MM.1S (cell line): ENCODE data around the gene EIF3L.

Experiments used
- DNase-seq: peaks from one replicate; pipeline ENCODE4 v3.0.0-alpha.2; 2015
- H2AFZ ChIP-seq: fragments of 300-600 bp; sonication (generic); 2 replicates; pipeline ENCODE4 v1.6.0; 2016; ENCODE audit warnings: antibody characterized with exemption, low read length
- H3F3A ChIP-seq: fragments of 300-600 bp; sonication (generic); 2 replicates; pipeline ENCODE4 v1.6.1; 2016; ENCODE audit warnings: mild to moderate bottlenecking, antibody characterized with exemption, low read length, moderate library complexity, mixed read lengths; ENCODE audit not compliant: insufficient read depth
- H3K27ac ChIP-seq: fragments of 300-600 bp; sonication (generic); 2 replicates; pipeline ENCODE4 v1.5.1; 2016; ENCODE audit warnings: mild to moderate bottlenecking, low read length
- H3K27me3 ChIP-seq: fragments of 300-600 bp; sonication (generic); replicated peaks from 2 replicates; pipeline ENCODE4 v1.6.0; 2016; ENCODE audit warnings: low read length; ENCODE audit not compliant: insufficient read depth
- H3K36me3 ChIP-seq: fragments of 300-600 bp; sonication (generic); replicated peaks from 2 replicates; pipeline ENCODE4 v1.6.1; 2016; ENCODE audit warnings: mild to moderate bottlenecking, low read length, mixed read lengths; ENCODE audit not compliant: insufficient read depth
- H3K4me1 ChIP-seq: fragments of 300-600 bp; sonication (generic); 2 replicates; pipeline ENCODE4 v1.6.1; 2016; ENCODE audit warnings: low read length, mixed read lengths
- H3K4me2 ChIP-seq: fragments of 300-600 bp; sonication (generic); 2 replicates; pipeline ENCODE4 v1.6.0; 2016; ENCODE audit warnings: low read depth, low read length
- H3K4me3 ChIP-seq: fragments of 300-600 bp; sonication (generic); 2 replicates; pipeline ENCODE4 v1.5.1; 2016; ENCODE audit warnings: low read length, mixed read lengths
- H3K79me2 ChIP-seq: fragments of 300-600 bp; sonication (generic); 2 replicates; pipeline ENCODE4 v1.6.1; 2016; ENCODE audit warnings: mixed run types, low read length, mixed read lengths
- H3K9ac ChIP-seq: fragments of 300-600 bp; sonication (generic); 2 replicates; pipeline ENCODE4 v1.6.1; 2016; ENCODE audit warnings: low read length, mixed read lengths
- H3K9me2 ChIP-seq: fragments of 300-600 bp; sonication (generic); replicated peaks from 2 replicates; pipeline ENCODE4 v1.6.1; 2016; ENCODE audit warnings: mild to moderate bottlenecking, low read length, mixed read lengths; ENCODE audit not compliant: insufficient read depth
- H3K9me3 ChIP-seq: fragments of 300-600 bp; sonication (generic); replicated peaks from 2 replicates; pipeline ENCODE4 v1.6.1; 2016; ENCODE audit warnings: mild to moderate bottlenecking, low read length, mixed read lengths; ENCODE audit not compliant: insufficient read depth
- H4K20me1 ChIP-seq: fragments of 300-600 bp; sonication (generic); 2 replicates; pipeline ENCODE4 v1.6.1; 2016; ENCODE audit warnings: mild to moderate bottlenecking, low read length, moderate library complexity, mixed read lengths; ENCODE audit not compliant: insufficient read depth
- CTCF ChIP-seq: fragments of 300-600 bp; sonication (generic); IDR thresholded peaks from 2 replicates; pipeline ENCODE4 v1.5.1; 2016; ENCODE audit warnings: antibody characterized with exemption, low read length, mixed read lengths
- EZH2 ChIP-seq: fragments of 300-600 bp; sonication (generic); optimal IDR thresholded peaks from 2 replicates; pipeline ENCODE3; 2017; ENCODE audit warnings: low read depth, mild to moderate bottlenecking, antibody characterized with exemption, low read length, mixed read lengths
- EZH2phosphoT487 ChIP-seq: fragments of 300-600 bp; sonication (generic); IDR thresholded peaks from 2 replicates; pipeline ENCODE4 v1.6.1; 2018; ENCODE audit warnings: antibody characterized with exemption, low read length

The EIF3L gene

GRCh38 chr22:37925767-37926166, 76.5 kb downstream of the EIF3L start:
- TF ChIP-seq EZH2phosphoT487 (no peak), CTCF (no peak), EZH2 (no peak)
- Histone ChIP-seq H3K36me3 (no peaks in the 10 kb centered on the region), H3K9me3 (no peaks in the 10 kb centered on the region), H2AFZ (no peak overlapping the region), H3K27ac (no peak overlapping the region), H3F3A (no peaks in the 10 kb centered on the region), H3K4me2 (no peak overlapping the region), H3K27me3 (no peaks in the 10 kb centered on the region), H3K9me2 (no peaks in the 10 kb centered on the region), H3K4me1 (no peaks in the 10 kb centered on the region), H3K4me3 (no peak overlapping the region), H3K79me2 (no peaks in the 10 kb centered on the region), H3K9ac (no peak overlapping the region), H4K20me1 (no peaks in the 10 kb centered on the region)
- no peak for DNase-seq

GRCh38 chr22:37926358-37926757, 77.1 kb downstream of the EIF3L start:
- Histone ChIP-seq H2AFZ (no peak overlapping the region), H3K27me3 (no peaks in the 10 kb centered on the region), H3K4me2 (no peak overlapping the region), H3K9me3 (no peaks in the 10 kb centered on the region), H3K9me2 (no peaks in the 10 kb centered on the region), H3K4me3 (no peak overlapping the region), H3K4me1 (no peaks in the 10 kb centered on the region), H3K36me3 (no peaks in the 10 kb centered on the region), H4K20me1 (no peaks in the 10 kb centered on the region), H3F3A (no peaks in the 10 kb centered on the region), H3K79me2 (no peaks in the 10 kb centered on the region), H3K9ac (no peak overlapping the region), H3K27ac (no peak overlapping the region)
- TF ChIP-seq EZH2 (no peak), EZH2phosphoT487 (no peak), CTCF (no peak)
- DNase-seq = no peak

- H3K4me3 ChIP-seq = no peak overlapping the region
- no peak overlapping the region for H3K9ac ChIP-seq
- no peaks in the 10 kb centered on the region for H3K4me1 ChIP-seq
- no peak overlapping the region for H3K4me2 ChIP-seq
- no peak overlapping the region for H2AFZ ChIP-seq
- DNase-seq = no peak
- H3K27me3 ChIP-seq = no peaks in the 10 kb centered on the region
- no peaks in the 10 kb centered on the region for H3K9me3 ChIP-seq
- H3K79me2 ChIP-seq = no peaks in the 10 kb centered on the region
- TF ChIP-seq EZH2phosphoT487 (no peak), EZH2 (no peak), CTCF (no peak)
- no peaks in the 10 kb centered on the region for H3K9me2 ChIP-seq
- no peaks in the 10 kb centered on the region for H3F3A ChIP-seq
- no peaks in the 10 kb centered on the region for H4K20me1 ChIP-seq
- H3K36me3 ChIP-seq = no peaks in the 10 kb centered on the region
- H3K27ac ChIP-seq = no peak overlapping the region
These were observed 77.8 kb downstream of the EIF3L start for GRCh38 chr22:37926771-37927636.
